IPS-15b (cell line): Measurements from ENCODE around the gene PGF.
"Not testable (repeated sequence)": the region's sequence is repeated elsewhere in the genome, so short reads cannot be mapped to it uniquely, and the experiment has no call there.

Source experiments
- H3K27me3 ChIP-seq: one replicate; pipeline ENCODE4 v1.6.1; 2013; ENCODE audit warnings: low read length; ENCODE audit not compliant: control insufficient read depth, insufficient read depth
- H3K36me3 ChIP-seq: one replicate; pipeline ENCODE4 v1.6.1; 2013; ENCODE audit warnings: low read length; ENCODE audit not compliant: control insufficient read depth, insufficient read depth
- H3K4me1 ChIP-seq: one replicate; pipeline ENCODE4 v1.6.1; 2013; ENCODE audit warnings: mild to moderate bottlenecking, low read length; ENCODE audit not compliant: control insufficient read depth, insufficient read depth
- H3K4me3 ChIP-seq: one replicate; pipeline ENCODE4 v1.5.1; 2013; ENCODE audit warnings: low read depth, low read length
- H3K9ac ChIP-seq: one replicate; pipeline ENCODE4 v1.6.1; 2013; ENCODE audit warnings: low read depth, mild to moderate bottlenecking, low read length
- H3K9me3 ChIP-seq: one replicate; pipeline ENCODE4 v1.6.1; 2013; ENCODE audit warnings: mild to moderate bottlenecking, low read length; ENCODE audit not compliant: control insufficient read depth, insufficient read depth

PGF gene

DNA sequence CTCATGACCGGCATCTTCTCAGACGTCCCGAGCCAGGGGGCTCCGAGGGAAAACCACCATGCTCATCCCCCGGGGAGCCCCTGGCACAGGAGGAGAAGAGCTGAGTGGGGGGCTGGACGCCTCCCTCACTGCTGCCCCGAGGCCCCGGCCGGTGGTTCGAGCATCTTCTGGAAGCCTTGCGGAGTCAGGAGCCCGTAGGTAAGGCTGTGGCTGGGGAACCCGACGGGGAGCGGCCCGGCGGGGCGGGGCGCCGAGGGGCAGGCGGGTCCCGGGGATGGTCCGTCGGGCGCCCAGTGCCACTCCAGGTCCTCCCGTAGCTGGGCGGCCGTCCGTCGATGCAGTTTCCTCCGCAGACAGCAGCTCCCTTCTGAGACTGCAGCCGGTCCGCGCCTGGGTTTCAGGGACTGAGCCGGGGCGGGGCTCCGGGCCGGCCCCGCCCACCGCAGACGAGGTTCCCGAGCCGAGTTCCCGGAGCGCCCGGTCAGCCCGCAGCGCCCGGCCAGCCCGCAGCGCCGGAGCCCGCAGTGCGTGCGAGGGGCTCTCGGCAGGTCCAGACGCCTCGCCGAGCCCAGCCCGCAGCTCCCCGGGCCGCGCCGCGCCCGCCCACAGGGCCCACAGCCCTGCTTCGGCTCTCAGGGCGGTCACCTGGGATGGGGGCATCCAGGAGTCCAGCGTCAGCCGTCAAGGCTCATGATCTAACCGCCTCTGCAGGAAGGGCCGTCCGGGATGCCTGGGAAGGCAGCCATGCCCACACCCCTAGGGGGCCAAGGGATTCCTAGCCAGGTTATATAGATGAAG is at the start of gene PGF:
Gene PGF, minus strand, starts transcription at position 369 of the 798 bp plus-strand sequence. Its CDS starts 355 bp downstream, at position 14.
- Histone ChIP-seq H3K9me3 (no peaks in the 10 kb centered on the region), H3K36me3 (no peaks in the 10 kb centered on the region), H3K27me3 (peaks cover 9% of the 10 kb centered on the region), H3K4me1 (peaks cover 4% of the 10 kb centered on the region), H3K4me3 (peak within 1 kb of the TSS; percentile 55), H3K9ac (peak within 1 kb of the TSS; percentile 60)

DNA sequence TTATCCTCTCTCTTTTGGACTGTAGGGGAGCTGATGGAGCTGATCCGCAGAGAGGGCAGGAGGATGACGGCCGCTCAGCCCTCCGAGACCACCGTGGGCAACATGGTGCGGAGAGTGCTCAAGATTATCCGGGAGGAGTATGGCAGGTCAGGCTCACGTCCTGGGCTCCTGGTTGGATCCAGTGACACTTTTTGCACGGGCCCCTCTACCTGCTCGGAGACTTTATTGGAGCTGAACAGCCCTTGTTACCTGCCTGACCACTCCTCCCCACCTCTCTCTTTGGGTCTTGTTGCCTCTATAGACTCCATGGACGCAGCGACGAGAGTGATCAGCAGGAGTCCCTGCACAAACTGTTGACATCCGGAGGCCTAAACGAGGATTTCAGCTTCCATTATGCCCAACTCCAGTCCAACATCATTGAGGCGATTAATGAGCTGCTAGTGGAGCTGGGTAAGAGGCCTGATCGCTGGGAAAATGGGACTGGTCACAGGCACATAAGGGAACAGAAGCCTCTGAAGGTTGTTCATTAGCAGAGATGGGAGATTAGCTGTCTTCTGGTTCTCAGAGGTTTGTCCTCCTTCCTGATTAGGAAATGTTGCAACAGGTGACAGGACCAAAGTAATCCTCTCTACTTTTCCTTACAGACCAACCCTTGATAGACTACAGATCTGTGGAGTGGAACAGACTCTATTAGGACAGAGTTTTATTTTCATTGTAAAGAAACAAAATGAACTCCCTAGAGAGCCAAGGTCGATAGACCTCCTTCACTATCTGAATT is 48.0 kb upstream of the PGF start:
- H3K36me3 ChIP-seq = peaks cover 11% of the 10 kb centered on the region

DNA sequence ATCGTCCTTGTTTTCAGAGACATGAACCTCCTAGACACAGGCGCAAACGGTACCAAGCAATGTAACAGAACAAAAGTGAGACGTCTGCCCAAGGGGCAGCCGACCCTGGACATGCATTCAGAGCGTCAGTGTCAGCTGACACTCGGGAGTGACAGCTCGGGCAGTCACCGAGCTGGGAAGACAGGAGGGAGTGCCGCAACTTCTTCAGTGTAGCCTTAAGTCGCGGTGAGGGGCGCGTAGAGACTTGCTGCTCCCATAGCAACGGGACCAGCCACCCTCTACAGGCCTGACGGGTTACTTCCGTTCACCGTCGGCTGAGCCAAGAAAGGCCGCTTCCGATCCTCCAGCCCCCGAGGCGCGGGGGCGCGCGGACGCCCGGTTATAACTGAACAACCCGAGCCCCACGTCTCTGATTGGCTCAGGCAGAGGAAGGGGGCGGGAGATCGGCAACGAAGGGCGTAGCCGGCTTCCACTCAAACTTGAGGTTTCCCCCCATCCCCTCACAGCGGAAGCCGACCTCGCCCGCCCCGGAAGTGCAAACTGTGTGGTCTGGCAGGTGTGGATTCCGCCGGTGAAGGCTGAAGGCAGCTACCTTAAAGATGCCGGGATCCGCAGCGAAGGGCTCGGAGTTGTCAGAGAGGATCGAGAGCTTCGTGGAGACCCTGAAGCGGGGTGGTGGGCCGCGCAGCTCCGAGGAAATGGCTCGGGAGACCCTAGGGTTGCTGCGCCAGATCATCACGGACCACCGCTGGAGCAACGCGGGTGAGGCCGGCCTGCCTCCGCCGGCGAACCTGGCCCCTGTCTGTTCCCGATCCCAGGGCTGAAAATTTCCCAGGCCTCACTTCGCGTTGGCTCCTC is 47.2 kb upstream of the PGF start, which contains the start of gene EIF2B2:
Gene EIF2B2, plus strand, starts transcription at position 530 of the 858 bp plus-strand sequence. Its CDS starts 70 bp downstream, at position 600.
- peak within 1 kb of the TSS; percentile 94 for H3K4me3 ChIP-seq
- H3K9ac ChIP-seq = peak within 1 kb of the TSS; percentile 80
- H3K36me3 ChIP-seq = peaks cover 11% of the 10 kb centered on the region
- no peaks in the 10 kb centered on the region for H3K4me1 ChIP-seq
- no peaks in the 10 kb centered on the region for H3K27me3 ChIP-seq
- H3K9me3 ChIP-seq = no peaks in the 10 kb centered on the region

More for the DNA sequence above, 48.0 kb upstream of the PGF start:
- Histone ChIP-seq H3K9ac (peak overlapping the region; percentile 80), H3K4me3 (peak overlapping the region; percentile 94), H3K27me3 (no peaks in the 10 kb centered on the region), H3K9me3 (no peaks in the 10 kb centered on the region), H3K4me1 (no peaks in the 10 kb centered on the region)

DNA sequence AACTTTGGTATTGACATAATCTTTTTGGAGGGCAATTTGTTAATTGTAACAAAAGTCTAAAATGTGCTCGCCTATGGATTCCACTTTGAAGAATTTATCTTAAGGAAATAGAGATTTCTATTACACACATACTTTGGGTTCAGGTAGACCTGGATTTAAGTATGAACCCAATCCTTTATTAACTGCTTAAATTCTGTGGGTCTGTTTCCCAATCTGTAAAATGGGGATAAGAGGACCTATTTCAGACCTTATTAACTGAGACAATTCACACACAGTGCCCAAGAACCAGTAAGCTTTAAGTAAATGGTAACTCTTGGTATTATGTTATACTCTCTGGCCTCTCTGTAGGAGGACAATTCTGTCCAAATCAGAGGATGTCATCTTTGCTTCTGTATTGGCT is 46.5 kb upstream of the PGF start:
- no peaks in the 10 kb centered on the region for H3K9me3 ChIP-seq
- no peaks in the 10 kb centered on the region for H3K27me3 ChIP-seq
- peaks cover 10% of the 10 kb centered on the region for H3K36me3 ChIP-seq
- peak overlapping the region; percentile 94 for H3K4me3 ChIP-seq
- no peak overlapping the region for H3K9ac ChIP-seq
- no peaks in the 10 kb centered on the region for H3K4me1 ChIP-seq

DNA sequence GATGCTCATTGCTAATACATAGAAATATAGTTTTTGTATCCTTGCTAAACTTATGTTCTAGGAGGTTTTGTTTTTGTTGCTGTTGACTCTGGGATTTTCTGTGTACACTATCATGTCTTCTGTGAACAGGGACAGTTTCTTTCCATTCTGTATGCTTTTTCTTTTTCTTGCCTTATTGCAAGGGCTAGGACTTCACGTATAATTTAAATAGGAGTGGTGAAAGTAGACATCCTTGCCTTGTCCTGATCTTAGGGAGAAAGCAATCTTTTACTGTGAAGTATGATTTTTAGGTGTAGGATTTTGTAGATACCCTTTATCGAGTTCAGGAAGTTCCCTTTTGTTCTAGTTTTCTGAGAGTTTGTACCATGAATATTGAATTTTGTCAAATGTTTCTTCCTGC is 45.9 kb upstream of the PGF start:
- H3K9ac ChIP-seq = no peak overlapping the region
- H3K9me3 ChIP-seq = no peaks in the 10 kb centered on the region
- H3K4me3 ChIP-seq = no peak overlapping the region
- no peaks in the 10 kb centered on the region for H3K27me3 ChIP-seq
- H3K4me1 ChIP-seq = no peaks in the 10 kb centered on the region
- H3K36me3 ChIP-seq = peaks cover 4% of the 10 kb centered on the region

DNA sequence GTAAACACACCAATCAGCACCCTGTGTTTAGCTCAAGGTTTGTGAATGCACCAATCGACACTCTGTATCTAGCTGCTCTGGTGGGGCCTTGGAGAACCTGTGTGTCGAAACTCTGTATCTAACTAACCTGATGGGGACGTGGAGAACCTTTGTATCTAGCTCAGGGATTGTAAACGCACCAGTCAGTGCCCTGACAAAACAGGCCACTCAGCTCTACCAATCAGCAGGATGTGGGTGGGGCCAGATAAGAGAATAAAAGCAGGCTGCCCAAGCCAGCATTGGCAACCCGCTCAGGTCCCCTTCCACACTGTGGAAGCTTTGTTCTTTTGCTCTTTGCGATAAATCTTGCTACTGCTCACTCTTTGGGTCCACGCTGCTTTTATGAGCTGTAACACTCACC is 40.4 kb upstream of the PGF start:
- H3K4me3 ChIP-seq, H3K36me3 ChIP-seq, H3K9ac ChIP-seq, H3K4me1 ChIP-seq, H3K9me3 ChIP-seq, H3K27me3 ChIP-seq: not testable (repeated sequence)

DNA sequence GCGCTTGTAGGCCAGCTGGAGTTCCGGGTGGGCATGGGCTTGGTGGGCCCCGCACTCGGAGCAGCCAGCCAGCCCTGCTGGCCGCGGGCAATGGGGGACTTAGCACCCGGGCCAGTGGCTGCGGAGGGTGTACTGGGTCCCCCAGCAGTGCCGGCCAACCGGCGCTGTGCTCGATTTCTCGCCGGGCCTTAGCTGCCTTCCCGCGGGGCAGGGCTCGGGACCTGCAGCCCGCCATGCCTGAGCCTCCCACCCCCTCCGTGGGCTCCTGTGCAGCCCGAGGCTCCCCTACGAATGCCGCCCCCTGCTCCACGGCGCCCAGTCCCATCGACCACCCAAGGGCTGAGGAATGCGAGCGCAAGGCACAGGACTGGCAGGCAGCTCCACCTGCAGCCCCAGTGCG is 38.8 kb upstream of the PGF start:
- not testable (repeated sequence) for H3K9me3 ChIP-seq, H3K4me1 ChIP-seq, H3K4me3 ChIP-seq, H3K36me3 ChIP-seq, H3K9ac ChIP-seq, H3K27me3 ChIP-seq

DNA sequence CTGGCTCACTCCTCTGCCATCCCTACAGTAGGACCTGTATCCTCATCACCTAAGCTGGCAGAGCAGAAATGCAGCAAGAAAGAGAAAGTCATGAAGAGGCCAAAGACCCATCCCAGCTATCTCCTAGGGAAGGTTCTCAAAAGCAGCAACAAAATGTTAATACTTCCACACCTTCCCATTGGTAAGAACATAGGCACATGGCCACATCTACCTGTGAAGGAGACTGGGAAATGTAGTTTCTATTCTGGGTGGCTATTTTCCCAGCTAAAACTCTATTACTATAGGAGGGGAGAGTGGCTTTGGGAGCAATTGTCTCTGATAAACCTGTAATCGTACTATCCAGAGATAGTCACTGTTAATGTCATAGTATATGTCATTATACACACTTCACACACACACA is 33.6 kb upstream of the PGF start:
- H3K36me3 ChIP-seq = no peaks in the 10 kb centered on the region
- no peaks in the 10 kb centered on the region for H3K27me3 ChIP-seq

DNA sequence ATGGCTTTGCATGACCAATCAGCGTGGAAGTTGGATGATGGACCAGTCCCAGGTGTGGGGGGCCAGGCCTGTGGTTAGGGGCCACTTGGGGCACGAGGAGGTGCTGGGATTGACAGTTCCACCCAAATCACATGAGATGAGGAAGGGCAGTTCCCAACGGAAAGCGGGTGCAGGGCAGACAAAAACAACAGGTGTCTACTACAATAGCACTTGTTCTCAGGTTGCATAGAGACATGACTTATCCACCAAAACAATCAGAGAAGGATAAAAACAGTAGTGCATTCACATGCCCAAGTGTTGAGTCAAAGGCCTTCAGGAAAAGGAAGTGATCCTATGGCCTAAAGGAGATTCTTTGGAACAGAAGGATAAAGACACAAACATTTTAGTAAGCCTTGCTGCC is 32.7 kb upstream of the PGF start:
- Histone ChIP-seq H3K4me3 (no peak overlapping the region), H3K27me3 (no peaks in the 10 kb centered on the region), H3K4me1 (no peaks in the 10 kb centered on the region), H3K9ac (no peak overlapping the region), H3K36me3 (no peaks in the 10 kb centered on the region), H3K9me3 (no peaks in the 10 kb centered on the region)

More for the DNA sequence above, 33.6 kb upstream of the PGF start:
- Histone ChIP-seq H3K9me3 (no peaks in the 10 kb centered on the region), H3K4me1 (no peaks in the 10 kb centered on the region), H3K4me3 (no peak overlapping the region), H3K9ac (no peak overlapping the region)

DNA sequence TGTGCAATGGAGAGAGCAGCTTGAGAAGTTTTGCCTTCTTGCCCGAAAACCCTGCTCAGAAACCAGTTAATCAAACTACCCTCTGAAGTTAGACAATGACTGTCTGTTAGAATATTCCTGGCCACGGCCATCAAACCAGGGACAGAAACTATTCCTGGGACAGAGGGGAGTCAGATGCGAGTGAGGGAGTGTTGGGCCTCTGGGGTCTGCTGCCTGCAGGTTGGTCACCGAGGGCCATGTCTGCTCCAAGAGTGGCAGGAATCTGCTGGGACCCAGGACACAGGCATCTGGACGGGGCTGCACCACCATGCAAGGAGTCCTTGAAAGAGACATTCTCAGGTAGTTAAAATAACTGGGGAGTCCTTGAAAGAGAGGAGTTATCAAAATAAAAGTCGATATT is 30.4 kb upstream of the PGF start:
- Histone ChIP-seq H3K4me1 (no peaks in the 10 kb centered on the region), H3K9me3 (no peaks in the 10 kb centered on the region), H3K4me3 (no peak overlapping the region), H3K9ac (no peak overlapping the region), H3K36me3 (no peaks in the 10 kb centered on the region), H3K27me3 (no peaks in the 10 kb centered on the region)

DNA sequence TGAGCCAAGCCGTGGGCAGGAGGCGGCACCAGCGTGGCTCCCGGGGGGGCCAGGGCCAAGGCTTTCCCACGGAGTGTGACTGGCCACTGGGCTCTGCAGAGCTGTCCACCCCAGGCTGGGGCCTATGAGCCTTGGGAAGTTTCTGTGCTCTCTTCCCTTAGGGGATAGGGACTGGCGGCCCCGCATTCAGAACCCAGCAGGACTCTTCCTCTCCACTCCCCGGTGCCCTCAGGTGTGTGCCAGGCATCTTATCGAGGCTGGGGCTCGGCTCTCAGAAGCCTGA is 29.6 kb upstream of the PGF start:
- Histone ChIP-seq H3K27me3 (no peaks in the 10 kb centered on the region), H3K4me3 (no peak overlapping the region), H3K36me3 (no peaks in the 10 kb centered on the region), H3K9me3 (no peaks in the 10 kb centered on the region), H3K9ac (peak overlapping the region; percentile 54), H3K4me1 (no peaks in the 10 kb centered on the region)
